HG03039 (cell line): ENCODE measurements around the gene SATB1.
"Not testable (repeated sequence)": the region's sequence is repeated elsewhere in the genome, so short reads cannot be mapped to it uniquely, and the experiment has no call there.

ENCODE experiments used
- ATAC-seq: cut with Tn5 transposase; IDR thresholded peaks from one replicate; pipeline ENCODE4 v1.9.1; 2021; ENCODE audit warnings: mild to moderate bottlenecking, moderate library complexity; ENCODE audit not compliant: unreplicated experiment

Gene SATB1

GRCh38 chr3:18355832-18356231 lies 69.3 kb downstream of the SATB1 start:
- no peak for ATAC-seq

- no peak for ATAC-seq
Measured at GRCh38 chr3:18354701-18355100, 70.4 kb downstream of the SATB1 start.

DNA sequence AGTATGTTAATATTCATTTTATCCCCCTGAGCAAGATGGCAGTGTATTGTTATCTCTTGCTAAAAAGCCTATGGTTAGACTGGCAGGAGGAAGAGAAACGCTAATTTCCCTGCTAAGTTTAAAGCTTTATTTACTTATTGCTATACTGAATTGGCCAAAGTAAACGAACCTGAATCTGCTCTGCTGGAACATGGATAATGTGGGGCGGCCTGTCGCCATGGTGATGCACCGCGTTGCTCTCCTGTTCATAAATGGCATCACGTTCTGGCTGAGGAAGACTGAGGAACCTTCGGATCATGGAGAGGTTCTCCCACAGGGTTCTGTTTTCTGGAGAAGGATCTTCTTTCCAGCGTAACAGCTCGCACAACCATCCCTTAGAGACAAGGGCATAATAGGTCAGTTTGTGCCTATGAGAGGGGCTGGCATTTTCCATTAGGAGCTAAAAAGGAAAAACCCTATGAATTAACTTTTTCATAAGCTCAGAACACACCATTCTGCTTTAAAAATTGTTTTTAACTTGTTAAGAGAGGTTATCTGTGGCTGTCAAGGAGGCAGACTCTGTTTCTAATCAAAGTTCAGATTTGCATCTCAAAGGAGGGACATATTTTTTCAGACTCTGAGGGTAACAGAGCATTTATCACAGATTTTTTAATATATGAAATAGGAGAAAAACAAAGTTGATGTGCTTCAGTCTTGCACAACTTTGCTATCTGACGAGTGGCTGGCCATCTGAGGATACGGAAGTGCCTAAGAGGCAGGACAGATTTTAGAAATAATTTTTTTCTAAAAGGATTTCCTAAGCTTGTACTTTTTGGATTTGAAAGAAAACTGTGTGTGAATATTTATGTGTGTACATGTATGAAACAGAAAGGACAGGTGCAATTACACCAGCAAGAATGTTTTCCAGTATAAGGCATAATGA lies 73.1 kb downstream of the SATB1 start:
- no peak for ATAC-seq

GRCh38 chr3:18351069-18351628 lies 74.0 kb downstream of the SATB1 start:
- ATAC-seq = no peak

- ATAC-seq = no peak
Measured at GRCh38 chr3:18349197-18349798, 75.8 kb downstream of the SATB1 start.

DNA sequence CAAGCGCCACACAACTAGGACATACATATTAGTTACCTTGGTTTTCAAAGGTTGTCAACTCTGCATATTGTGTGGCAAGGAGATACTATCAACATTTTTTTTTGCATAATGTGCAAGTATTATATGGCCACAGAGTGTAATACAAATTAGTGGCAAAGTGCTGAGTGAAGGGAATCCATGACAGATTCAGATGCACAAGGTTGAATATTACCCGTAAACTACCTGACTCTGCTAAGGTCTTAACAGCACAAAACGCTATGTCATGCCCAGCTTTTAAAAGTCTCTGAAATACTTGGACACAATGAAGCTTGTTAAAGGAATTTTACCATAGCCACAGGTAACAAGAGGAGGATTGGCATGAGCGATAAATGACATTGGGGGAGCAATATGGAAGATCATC lies 79.0 kb downstream of the SATB1 start:
- ATAC-seq = no peak

DNA sequence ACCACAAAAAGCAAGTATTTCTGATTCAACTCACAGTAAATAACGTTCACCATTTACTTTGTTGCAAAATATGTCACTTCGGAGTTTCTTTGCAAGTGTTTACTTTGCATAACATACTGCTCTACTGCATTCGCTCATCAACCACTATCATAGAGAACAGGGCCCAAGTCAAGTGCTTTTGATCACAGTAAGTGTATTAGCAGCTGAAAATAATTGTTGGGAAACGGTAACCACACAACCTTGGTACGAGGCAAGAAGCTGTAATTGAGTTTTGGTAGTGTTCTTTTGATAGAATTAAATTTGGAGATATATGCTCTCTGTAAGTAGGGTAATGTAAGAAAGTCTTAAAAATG lies 80.1 kb downstream of the SATB1 start:
- ATAC-seq = no peak

GRCh38 chr3:18344306-18345014 lies 80.7 kb downstream of the SATB1 start:
- ATAC-seq = no peak

DNA sequence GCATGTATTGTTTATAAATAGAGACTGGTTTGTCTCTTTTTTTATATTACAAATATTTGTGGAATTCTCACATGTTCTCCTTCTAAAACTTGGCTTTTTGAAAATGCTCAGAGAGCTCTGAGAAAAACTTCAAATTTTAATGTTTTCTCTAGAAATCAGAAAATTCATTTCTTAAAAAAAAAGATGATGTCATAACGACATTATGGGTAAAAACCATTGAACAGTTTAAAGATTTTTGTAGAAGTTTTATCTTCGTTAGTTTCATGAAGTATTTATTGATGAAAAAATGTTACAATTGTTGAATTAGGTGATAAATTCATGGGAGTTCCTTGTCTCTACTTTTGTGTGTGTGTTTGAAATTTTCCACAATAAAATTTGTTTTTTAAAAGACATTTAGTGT lies 81.3 kb downstream of the SATB1 start:
- no peak for ATAC-seq

GRCh38 chr3:18338827-18339514 lies 86.2 kb downstream of the SATB1 start:
- ATAC-seq = no peak

DNA sequence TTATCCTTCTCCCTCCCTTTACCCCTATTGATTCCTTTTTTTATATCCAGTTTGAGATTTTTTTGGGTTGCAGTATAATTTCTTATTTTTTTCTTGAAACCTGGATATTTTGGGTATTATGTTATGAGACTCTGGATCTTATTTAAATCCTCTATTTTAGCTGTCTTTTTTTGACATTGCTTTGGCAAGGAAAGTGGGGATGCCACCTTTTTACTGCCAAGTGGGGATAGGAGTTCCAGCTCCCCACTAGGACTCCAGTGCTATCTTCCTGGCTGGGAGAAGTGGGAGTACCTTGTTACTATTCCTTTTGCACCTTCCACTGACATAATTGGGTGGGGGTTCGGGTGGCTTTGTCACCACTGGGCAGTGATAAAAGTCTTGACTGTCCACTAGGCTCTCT lies 87.9 kb downstream of the SATB1 start:
- no peak for ATAC-seq

DNA sequence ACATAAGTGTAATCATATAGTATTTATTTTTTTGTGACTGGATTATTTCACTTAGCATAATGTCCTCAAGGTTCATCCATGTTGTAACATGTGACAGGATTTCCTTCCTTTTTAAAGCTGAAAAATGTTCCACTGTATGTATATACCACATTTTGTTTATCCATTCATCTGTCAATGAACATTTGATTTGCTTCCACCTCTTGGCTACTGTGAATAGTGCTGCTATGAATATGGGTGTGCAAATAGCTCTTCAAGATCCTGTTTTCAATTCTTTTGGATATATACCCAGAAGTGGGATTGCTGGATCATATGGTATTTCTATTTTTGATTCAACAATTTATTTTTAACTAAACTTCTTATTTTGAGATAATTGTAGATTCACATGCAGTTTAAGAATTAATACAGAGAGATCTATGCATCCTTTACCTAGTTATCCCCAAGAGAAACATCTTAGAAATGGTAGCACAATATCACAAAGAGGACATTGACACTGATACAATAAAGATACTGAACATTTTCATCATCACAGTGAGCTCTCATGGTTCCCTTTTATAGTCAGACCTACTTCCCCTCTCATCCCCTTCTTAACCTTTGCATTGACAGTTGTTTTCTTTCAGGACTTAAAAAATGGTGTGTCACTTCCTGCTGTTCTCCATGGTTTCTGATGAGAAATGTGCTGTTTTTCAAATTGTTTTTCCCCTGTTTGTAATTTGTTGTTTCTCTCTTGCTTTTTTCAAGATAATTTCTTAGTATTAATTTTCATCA lies 90.1 kb downstream of the SATB1 start:
- no peak for ATAC-seq

GRCh38 chr3:18330772-18331441 lies 94.2 kb downstream of the SATB1 start:
- not testable (repeated sequence) for ATAC-seq

DNA sequence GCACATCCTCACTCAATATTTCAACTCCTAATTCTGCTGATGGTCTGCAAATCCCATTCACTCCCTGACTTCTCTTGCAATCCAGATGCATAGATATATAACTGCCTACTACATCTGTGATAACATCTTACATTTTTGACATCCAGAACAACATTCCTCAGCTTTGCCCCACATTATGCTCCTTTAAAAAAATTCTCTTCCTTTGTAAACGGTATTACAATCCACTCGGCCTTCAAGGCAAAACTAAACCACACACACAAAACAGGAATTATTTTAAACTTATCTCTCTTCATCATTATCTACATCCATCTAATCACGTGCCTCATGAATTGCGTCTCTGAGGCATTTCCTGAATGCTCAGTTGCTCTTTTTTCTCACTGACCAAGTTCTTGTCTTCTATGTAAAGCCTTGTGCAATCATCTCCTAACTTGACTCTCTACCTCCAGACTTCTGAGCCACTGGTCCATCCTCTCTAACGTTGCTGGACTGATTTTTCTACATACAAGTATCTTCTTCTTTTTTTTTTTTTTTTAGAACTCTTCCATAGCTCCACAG lies 117.0 kb downstream of the SATB1 start:
- no peak for ATAC-seq

DNA sequence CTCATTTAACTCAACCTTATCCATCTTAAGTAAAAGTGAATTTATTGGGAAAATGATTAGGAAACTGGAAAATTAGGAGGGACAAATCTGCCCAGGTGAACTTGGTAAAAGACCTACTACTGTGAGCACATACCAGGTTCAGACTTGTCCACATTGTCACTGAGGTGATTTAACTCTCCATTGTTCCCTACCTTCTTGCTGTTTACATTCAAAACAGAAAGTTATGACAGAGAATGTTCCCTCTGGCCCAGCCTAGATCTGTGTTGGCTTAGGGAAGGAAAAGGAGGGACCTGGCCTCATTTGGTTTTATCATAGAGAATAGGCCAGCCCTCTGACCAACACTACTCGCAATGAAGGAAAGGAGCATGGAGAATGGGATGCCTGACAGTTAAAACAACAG lies 117.6 kb downstream of the SATB1 start:
- no peak for ATAC-seq

GRCh38 chr3:18302517-18302916 lies 122.6 kb downstream of the SATB1 start:
- no peak for ATAC-seq

GRCh38 chr3:18301781-18302180 lies 123.4 kb downstream of the SATB1 start:
- ATAC-seq = no peak

DNA sequence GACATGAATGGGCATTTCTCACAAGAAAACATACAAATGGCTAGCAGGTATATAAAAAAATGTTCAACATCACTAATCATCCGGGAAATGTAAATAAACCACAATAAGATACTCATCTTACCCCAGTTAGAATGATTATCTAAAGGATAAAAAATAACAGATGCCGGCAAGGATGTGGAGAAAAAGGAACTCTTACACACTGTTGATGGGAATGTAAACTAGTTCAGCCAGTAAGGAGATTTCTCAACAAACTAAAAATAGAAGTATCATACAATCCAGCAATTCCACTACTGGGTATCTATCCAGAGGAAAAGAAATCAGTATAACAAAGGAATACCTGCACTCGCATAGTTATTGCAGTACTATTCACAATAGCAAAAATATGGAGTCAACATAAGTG lies 124.2 kb downstream of the SATB1 start:
- no peak for ATAC-seq

GRCh38 chr3:18297126-18297525 lies 128.0 kb downstream of the SATB1 start:
- ATAC-seq = no peak
